ENCODE measurements around the gene NAB2. TPM values are rescaled to one million over a fixed set of nuclear protein-coding genes. Genes with fewer than 3 reads are reported as not detected.

NAB2 gene
- total and polyA plus RNA-seq, 2 of the 8 experiments (the other 6 are each of a cell fraction or from before 2014, with no cell fraction given), result 20.9 to 23.5 TPM

DNA sequence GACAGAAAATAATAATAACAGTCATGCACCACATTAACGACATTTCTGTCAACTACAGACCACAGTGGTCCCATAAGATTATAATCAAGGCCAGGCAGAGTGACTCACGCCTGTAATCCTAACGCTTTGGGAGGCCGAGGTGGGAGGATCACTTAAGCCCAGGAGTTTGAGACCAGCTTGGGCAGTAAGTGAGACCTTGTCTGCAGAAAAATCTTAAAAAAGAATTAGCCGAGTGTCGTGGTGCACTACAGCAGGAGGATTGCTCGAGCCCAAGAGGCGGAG is 8.6 kb downstream of the NAB2 start:
- POLR2A ChIA-PET (ENCODE audit: partially characterized antibody), result interaction anchor here (1.2 to 16.5 kb wide), 7 partner anchors 9 to 45 kb away, joined by 3 to 352 read pairs (median 4); partner anchors contain the start of genes LRP1, NAB2 and STAT6
- no peak overlapping the region for H4K8ac ChIP-seq (ENCODE audit: extremely low read depth, insufficient read depth, low read length)
- CTCF ChIA-PET (ENCODE audit: partially characterized antibody), result interaction anchor here (0.5 to 14.0 kb wide), 11 partner anchors 9 to 346 kb away, joined by 3 to 325 read pairs (median 4); partner anchors contain the start of gene STAT6
- TF ChIP-seq EP300 (IDR thresholded peaks at IDR 0.05; ENCODE audit: borderline replicate concordance in 1 of 2, low read depth in 2 of 2, low read length in 2 of 2), result no peak
- TF ChIP-seq GABPA (IDR thresholded peaks at IDR 0.05; ENCODE audit: borderline replicate concordance, insufficient read depth, low read length), result no peak
- no peak for TF ChIP-seq CTBP2 (IDR thresholded peaks at IDR 0.05; ENCODE audit: borderline replicate concordance, insufficient read depth, insufficient read length, low read length)
- no peak for TF ChIP-seq RBBP5 (IDR thresholded peaks at IDR 0.05; ENCODE audit: borderline replicate concordance, low read depth, low read length)
- TF ChIP-seq POU5F1 (IDR thresholded peaks at IDR 0.05; ENCODE audit: low read depth, low read length), result no peak
- no peak for TF ChIP-seq TEAD4 (IDR thresholded peaks at IDR 0.05; ENCODE audit: low read depth, low read length)
- TF ChIP-seq SIN3A (conservative IDR thresholded peaks at IDR 0.05 in 1 of 2, IDR thresholded peaks at IDR 0.05 in 1 of 2; ENCODE audit: low read depth in 1 of 2, low read length in 2 of 2), result no peak
- no peak for TF ChIP-seq CHD1 (IDR thresholded peaks at IDR 0.05; ENCODE audit: low read depth, low read length)
- no peak for TF ChIP-seq TCF12 (IDR thresholded peaks at IDR 0.05; ENCODE audit: low read depth, low read length)
- TF ChIP-seq BRCA1 (IDR thresholded peaks at IDR 0.05; ENCODE audit: low read depth, low read length), result no peak
- no peak for TF ChIP-seq SIX5 (IDR thresholded peaks at IDR 0.05; ENCODE audit: low read depth, low read length)
- no peak for TF ChIP-seq ASH2L (IDR thresholded peaks at IDR 0.05; ENCODE audit: low read length)
- TF ChIP-seq CBX5 (IDR thresholded peaks at IDR 0.05; ENCODE audit: low read depth, low read length), result no peak
- no peak for TF ChIP-seq HDAC2 (IDR thresholded peaks at IDR 0.05; ENCODE audit: borderline replicate concordance in 1 of 2, low read depth in 2 of 2, low read length in 2 of 2)

More for the DNA sequence above, 8.6 kb downstream of the NAB2 start:
- H2AK5ac ChIP-seq (ENCODE audit: low read depth, low read length), result no peak overlapping the region
- H3K56ac ChIP-seq (replicated peaks; ENCODE audit: insufficient read length, low read depth, low read length), result no peak overlapping the region
- no peak overlapping the region for H2AFZ ChIP-seq (ENCODE audit: low read length)
- H2BK12ac ChIP-seq (ENCODE audit: low read depth, low read length), result no peak overlapping the region
- H2BK20ac ChIP-seq (ENCODE audit: low read length), result no peak overlapping the region
- H2BK5ac ChIP-seq (ENCODE audit: low read depth, low read length), result no peak overlapping the region
- H4K91ac ChIP-seq (replicated peaks; ENCODE audit: insufficient read length, low read length), result no peak overlapping the region
- no peak overlapping the region for H4K5ac ChIP-seq (ENCODE audit: insufficient read length, low read depth, low read length)
- WGBS, 2 experiments (ENCODE audit: extremely low coverage in 1 of 2, insufficient coverage in 1 of 2, insufficient read length in 1 of 2, insufficient replicate concordance in 2 of 2, low coverage in 1 of 2, low lambda C conversion rate in 2 of 2, missing lambda C conversion rate in 1 of 2), result 92% methylated on average over 8 of the region's 8 CpGs; no CpG with 5 or more reads in 1 of the 2 experiments
- no peaks in the 10 kb centered on the region; a peak in 1 of 4 replicates for H3K79me2 ChIP-seq (ENCODE audit: control insufficient read depth in 1 of 2, insufficient read depth in 2 of 2, low read length in 2 of 2)
- no peak overlapping the region for H3K18ac ChIP-seq (ENCODE audit: extremely low read depth, low read length)
- no peak overlapping the region for H3K27ac ChIP-seq (ENCODE audit: low read depth, low read length)
- H2BK15ac ChIP-seq (ENCODE audit: low read length), result no peak overlapping the region
- no peak overlapping the region for H3K4ac ChIP-seq (replicated peaks; ENCODE audit: insufficient read length, low read depth, low read length)
- H3K4me2 ChIP-seq (ENCODE audit: insufficient read depth in 1 of 2, low read depth in 2 of 2, low read length in 2 of 2), result no peak overlapping the region
- H4K20me1 ChIP-seq (replicated peaks in 1 of 2; ENCODE audit: control insufficient read depth in 1 of 2, insufficient read depth in 2 of 2, low read length in 2 of 2), result peaks cover 0 to 2% of the 10 kb centered on the region in 2 experiments
- H3K9ac ChIP-seq (replicated peaks in 1 of 4; ENCODE audit: extremely low read depth in 1 of 4, low read depth in 3 of 4, low read length in 3 of 4), result no peak overlapping the region
- peaks cover under 1 to 18% (median 8%) of the 10 kb centered on the region in 4 experiments; a peak in 7 of 8 replicates for H3K36me3 ChIP-seq (ENCODE audit: control insufficient read depth in 2 of 4, insufficient read depth in 4 of 4, low read length in 3 of 4)
- no peak overlapping the region for H3K14ac ChIP-seq (ENCODE audit: insufficient read length)
- no peaks in the 10 kb centered on the region for H3K23me2 ChIP-seq (ENCODE audit: low read depth, low read length)
- no peak overlapping the region for H3K23ac ChIP-seq (ENCODE audit: insufficient read length)
- no peaks in the 10 kb centered on the region for H3K9me3 ChIP-seq (ENCODE audit: insufficient read depth in 2 of 2, low read depth in 1 of 2, low read length in 1 of 2)
- H3K4me3 ChIP-seq (ENCODE audit: extremely low read depth in 1 of 4, insufficient read depth in 2 of 4, low read depth in 3 of 4, low read length in 4 of 4), result no peak overlapping the region
- FAIRE-seq (no peak), DNase-seq (ENCODE audit: low read depth in 1 of 2, low spot score in 2 of 2) (no peak)
- H3K4me1 ChIP-seq (replicated peaks in 1 of 4; ENCODE audit: control insufficient read depth in 3 of 4, insufficient read depth in 4 of 4, low read length in 3 of 4), result peaks cover 0 to 20% (median 14%) of the 10 kb centered on the region in 4 experiments; a peak in 6 of 7 replicates
- H3K27me3 ChIP-seq (replicated peaks in 1 of 4; ENCODE audit: control insufficient read depth in 3 of 4, extremely low read depth in 1 of 4, insufficient read depth in 3 of 4, low read length in 3 of 4), result no peaks in the 10 kb centered on the region
- H2BK120ac ChIP-seq (replicated peaks; ENCODE audit: low read depth, low read length), result no peak overlapping the region
- no peaks in the 10 kb centered on the region; the same call in 1 of the 2 replicates for H3K79me1 ChIP-seq (ENCODE audit: low read depth, low read length)
